ENCODE results near the gene GAPDH.

- no peak for TF ChIP-seq CTCF (optimal IDR thresholded peaks at IDR 0.05 in 1 of 3, IDR thresholded peaks at IDR 0.05 in 1 of 3, conservative IDR thresholded peaks at IDR 0.05 in 1 of 3; ENCODE audit: extremely low read depth in 1 of 3, insufficient read depth in 2 of 3, low read length in 3 of 3)
- no peak for TF ChIP-seq EZH2 (IDR thresholded peaks at IDR 0.05; ENCODE audit: low read length)
Observed at GRCh38 chr12:6550294-6551062, 16.2 kb downstream of the GAPDH start.

Data from keratinocyte (primary cell).